Rectal smooth muscle tissue (tissue), 1 donor: ENCODE data around the gene QSOX2.

Experiments
- H3K27ac ChIP-seq: one replicate; pipeline ENCODE4 v1.7.0; 2013; ENCODE audit warnings: low read depth, low read length, inconsistent platforms
- H3K27me3 ChIP-seq: one replicate; pipeline ENCODE4 v1.7.0; 2013; ENCODE audit warnings: low read length; ENCODE audit not compliant: control insufficient read depth, insufficient read depth
- H3K36me3 ChIP-seq: one replicate; pipeline ENCODE4 v1.7.0; 2013; ENCODE audit warnings: low read length; ENCODE audit not compliant: control insufficient read depth, insufficient read depth
- H3K4me1 ChIP-seq: one replicate; pipeline ENCODE4 v1.7.0; 2013; ENCODE audit warnings: low read length; ENCODE audit not compliant: control insufficient read depth, insufficient read depth
- H3K4me3 ChIP-seq: one replicate; pipeline ENCODE4 v1.7.0; 2013; ENCODE audit warnings: low read length
- H3K9ac ChIP-seq: one replicate; pipeline ENCODE4 v1.7.0; 2013; ENCODE audit warnings: low read length

QSOX2 gene

DNA sequence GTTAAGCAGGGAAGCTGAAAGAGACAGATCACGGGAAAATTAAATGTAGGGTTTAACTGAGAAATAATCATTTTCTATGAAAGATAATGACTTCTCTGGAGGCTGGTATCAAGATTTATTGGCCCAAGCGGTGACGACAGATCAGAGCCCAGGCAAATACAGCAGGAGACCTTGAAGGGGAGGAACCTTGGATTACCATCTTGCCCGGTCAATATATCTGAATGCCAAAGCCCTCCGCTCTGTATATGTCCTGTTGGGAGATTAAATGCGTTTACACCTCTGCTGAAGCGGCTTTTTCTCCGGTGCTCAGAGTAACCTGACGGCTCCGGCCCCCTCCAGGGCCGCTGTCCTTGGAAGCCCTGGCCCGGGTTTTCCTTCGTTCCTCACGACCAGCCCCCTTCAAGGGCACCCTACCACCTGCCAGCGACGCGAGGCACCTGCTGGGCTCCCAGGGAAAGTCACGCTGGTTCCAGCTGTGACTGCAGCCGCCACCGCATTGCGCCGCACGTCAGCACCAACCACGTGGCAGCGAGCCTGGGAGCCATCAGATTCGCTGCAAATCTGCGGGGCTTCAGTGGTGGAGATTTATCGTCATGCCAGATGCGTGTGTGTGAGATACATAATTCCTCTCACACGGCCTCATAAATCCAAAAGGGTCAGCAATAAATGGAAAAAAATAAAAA lies 4.4 kb upstream of the QSOX2 start:
- Histone ChIP-seq H3K4me1 (no peaks in the 10 kb centered on the region), H3K27me3 (no peaks in the 10 kb centered on the region), H3K4me3 (no peak overlapping the region), H3K36me3 (no peaks in the 10 kb centered on the region), H3K27ac (no peak overlapping the region), H3K9ac (no peak overlapping the region)

DNA sequence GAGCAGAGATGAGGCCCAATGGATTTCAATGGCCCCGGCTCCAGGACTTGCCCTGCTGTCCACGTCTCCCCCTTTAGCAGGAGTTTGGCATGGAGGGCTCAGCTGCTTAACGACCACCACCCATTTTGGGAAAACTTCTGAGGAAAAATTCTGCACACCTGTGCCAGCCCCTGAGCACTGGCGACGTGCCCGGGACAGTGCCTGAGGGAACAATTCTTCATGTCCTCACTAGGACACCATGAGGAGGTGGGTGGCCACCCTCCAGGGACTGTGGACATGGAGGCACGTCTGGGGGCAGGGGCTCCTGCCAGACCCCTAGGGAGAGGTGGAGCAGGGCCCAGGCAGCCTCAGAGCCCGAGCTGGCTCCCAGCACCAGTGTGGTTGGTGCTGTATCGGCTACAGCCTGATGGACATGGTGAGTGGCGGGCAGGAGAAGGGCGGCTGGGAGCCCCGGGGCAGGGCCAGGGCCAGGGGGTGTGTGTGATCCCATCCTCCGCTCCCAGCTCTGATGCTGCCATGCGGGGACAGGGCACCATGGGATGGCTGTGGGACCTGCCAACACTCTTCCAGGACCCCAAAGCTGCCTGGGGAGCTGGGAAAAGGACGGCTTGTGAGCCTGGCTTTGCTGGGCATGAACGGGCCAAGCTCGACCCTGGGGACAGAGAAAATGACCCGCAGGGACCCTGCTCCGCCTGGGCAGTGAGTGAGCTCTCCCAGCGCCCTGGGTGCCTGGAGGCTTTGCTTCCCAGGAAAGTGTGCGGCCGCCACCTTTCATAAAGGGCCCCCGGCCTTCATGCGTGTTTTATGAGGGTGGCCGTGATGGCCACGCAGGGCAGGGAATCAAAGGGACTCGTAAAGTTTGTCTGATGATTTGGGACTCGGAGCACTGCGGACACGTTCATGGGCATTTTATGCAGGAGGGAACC lies 3.6 kb upstream of the QSOX2 start:
- no peak overlapping the region for H3K9ac ChIP-seq
- no peak overlapping the region for H3K27ac ChIP-seq
- no peaks in the 10 kb centered on the region for H3K27me3 ChIP-seq
- H3K4me1 ChIP-seq = peaks cover 7% of the 10 kb centered on the region
- H3K36me3 ChIP-seq = no peaks in the 10 kb centered on the region
- no peak overlapping the region for H3K4me3 ChIP-seq

DNA sequence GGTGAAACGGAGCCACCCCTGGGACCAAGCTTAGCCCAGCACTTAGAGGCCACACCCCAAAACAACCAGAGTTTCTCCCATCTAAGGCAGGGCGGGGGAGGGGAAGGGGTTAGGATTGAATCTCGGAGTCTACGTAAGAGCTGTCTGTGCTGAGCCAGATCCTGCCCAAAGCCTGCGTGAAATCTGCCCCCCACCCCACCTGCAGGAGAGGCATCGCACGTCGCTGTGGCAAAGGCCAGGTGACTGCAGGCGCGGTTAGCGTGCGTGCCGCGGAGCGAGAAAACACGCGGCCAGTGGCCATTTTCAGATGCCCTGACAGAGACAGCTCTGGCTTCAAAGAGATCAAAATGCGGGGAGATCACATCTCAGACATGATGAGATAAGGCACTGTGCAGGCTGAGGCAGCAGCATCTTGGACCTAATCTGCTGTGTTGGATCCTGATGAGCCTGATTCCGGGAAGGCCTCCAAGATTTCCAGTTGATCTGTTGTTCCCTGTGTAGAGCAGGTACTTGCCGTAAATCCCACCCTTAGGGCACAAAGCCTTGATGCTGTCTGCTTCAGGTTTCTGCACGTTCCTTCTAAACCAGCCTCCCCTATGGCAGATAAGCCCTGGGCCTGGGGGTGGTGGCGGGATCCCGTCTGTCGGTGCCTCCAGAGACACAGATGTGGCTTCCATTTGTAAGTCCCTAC lies 2.5 kb upstream of the QSOX2 start:
- no peaks in the 10 kb centered on the region for H3K27me3 ChIP-seq
- H3K4me1 ChIP-seq = peaks cover 7% of the 10 kb centered on the region
- no peak overlapping the region for H3K9ac ChIP-seq
- no peak overlapping the region for H3K4me3 ChIP-seq
- no peak overlapping the region for H3K27ac ChIP-seq
- no peaks in the 10 kb centered on the region for H3K36me3 ChIP-seq

DNA sequence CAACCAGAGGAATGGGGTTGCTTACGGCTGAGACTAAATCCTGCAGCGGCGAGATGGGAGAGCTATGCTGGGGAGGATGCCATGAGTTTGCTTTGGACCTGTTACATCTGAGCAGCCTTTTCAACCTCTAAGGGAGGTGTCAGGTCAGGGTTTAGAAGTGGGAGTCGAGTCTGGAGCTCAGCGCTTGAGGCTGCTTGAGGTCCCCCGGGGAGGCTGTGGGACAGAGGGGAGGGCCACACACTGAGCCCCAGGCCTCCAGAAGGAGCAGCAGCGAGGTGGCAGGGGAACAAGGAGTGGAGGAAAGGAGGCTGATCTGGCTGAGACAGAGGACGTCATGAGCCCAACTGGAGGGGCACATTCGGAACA lies 1.9 kb upstream of the QSOX2 start:
- peaks cover 7% of the 10 kb centered on the region for H3K4me1 ChIP-seq
- no peaks in the 10 kb centered on the region for H3K27me3 ChIP-seq
- H3K27ac ChIP-seq = no peak overlapping the region
- no peak overlapping the region for H3K9ac ChIP-seq
- H3K4me3 ChIP-seq = no peak overlapping the region
- H3K36me3 ChIP-seq = no peaks in the 10 kb centered on the region

DNA sequence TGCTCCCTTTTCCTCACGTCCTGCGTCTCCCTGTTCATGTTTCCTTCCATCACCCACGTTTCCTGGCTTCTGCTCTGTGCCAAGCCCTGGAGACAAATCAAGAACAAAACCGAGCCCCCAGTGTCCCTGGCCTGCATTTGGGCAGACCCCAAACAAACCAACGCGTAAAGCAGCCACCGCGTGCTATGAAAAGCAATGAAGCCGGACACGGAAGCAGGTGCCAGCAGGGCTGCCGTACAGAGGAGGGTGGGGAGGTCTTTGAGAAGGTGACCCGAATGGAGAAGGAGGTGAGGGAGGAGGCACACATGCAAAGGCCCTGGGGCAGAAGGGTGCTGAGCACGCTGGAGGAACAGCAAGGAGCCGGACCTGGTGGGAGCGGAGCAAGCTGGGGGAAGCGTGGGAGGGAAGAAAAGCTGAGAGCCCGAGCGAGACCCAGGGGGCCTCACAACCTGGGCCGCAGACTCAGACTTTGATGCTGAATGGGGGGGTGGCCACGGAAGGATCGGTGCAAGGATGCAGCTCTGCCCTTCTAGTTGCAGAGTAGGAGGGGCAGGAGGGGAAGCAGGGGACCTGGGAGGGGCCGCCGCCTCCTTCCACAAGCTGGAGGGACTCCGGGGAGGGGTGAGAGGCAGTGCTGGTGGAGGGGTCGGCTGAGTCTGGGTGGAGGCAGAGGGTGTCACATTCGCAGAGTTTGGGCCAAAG lies 1.4 kb upstream of the QSOX2 start:
- Histone ChIP-seq H3K27ac (no peak overlapping the region), H3K27me3 (no peaks in the 10 kb centered on the region), H3K4me3 (no peak overlapping the region), H3K4me1 (peaks cover 7% of the 10 kb centered on the region), H3K9ac (no peak overlapping the region), H3K36me3 (no peaks in the 10 kb centered on the region)

DNA sequence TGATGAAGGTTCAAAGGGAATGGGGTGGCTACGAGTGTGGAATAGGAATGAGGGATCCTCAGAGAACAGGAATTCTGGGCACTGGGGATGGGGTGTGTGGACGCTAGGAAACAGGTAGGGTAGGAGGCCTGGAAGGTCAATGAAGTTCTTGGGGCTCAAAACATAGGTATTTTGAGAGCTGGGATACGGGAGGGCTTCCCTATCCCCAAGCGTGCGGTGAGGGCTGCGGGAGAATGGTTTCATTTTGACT lies 718 bp downstream of the QSOX2 start:
- Histone ChIP-seq H3K4me1 (peaks cover 7% of the 10 kb centered on the region), H3K27me3 (no peaks in the 10 kb centered on the region), H3K27ac (no peak overlapping the region), H3K4me3 (peak overlapping the region; percentile 78), H3K36me3 (no peaks in the 10 kb centered on the region), H3K9ac (peak overlapping the region; percentile 61)

DNA sequence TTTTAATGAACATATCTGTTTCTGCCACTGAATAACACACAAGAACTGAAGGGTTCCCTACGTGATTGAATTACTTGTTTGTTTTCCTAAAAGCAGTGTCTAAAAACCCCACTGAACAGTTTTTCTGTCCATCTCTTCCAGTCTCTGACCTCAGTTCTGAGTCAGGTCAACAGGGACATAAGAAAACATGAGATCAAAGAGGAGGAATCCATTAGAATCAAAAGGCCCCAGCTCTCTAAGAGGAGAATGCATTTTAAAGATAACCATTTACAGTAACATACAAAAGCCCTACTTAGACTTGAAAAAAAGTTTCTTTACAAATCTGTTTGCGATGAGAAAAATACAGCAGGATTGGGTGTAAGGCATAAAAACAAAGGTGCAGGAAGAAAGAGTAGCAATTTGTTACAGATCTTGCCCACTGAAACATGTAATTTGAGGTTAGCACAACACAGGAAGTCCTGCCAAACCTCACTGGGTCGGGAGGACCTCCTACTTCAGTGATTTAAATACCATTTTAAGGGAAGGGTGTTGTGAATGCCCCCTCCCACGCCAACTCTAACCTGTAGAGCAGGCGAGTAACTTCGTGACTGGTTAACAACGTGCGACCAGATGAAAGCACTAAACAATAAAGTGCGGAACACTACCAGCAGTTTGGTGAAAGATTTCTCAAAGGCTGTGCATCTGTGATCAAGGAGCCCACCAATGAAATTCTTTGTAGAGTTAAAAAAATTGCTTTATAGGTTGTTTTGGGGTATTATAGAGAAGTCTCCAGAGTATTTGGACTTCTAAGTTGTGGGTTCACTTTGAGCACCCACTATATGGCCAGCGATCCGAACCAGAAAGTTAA lies 1.3 kb downstream of the QSOX2 start:
- Histone ChIP-seq H3K4me3 (peak overlapping the region; percentile 78), H3K36me3 (no peaks in the 10 kb centered on the region)

DNA sequence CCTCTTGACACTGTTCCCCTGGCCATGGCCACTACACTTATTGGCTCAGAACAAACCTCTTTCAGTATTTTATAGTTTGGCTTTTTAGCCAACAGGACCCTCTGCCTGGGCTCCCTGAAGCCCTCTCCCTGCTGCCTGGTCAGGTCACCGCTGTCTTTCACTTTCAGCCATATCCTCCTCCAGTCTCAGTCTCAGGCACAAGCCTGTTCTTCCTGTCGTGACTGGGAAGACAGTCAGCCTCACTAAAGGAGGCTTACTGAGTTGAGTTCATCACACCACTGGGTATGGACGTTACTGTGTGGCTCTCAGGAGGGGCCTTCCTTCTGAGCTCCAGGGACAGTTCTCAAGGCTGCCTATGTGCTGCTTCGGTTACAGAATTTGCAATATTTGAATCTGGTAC lies 2.0 kb downstream of the QSOX2 start:
- H3K4me3 ChIP-seq = no peak overlapping the region
- no peak overlapping the region for H3K27ac ChIP-seq
- peaks cover 7% of the 10 kb centered on the region for H3K4me1 ChIP-seq
- no peaks in the 10 kb centered on the region for H3K36me3 ChIP-seq
- no peak overlapping the region for H3K9ac ChIP-seq
- H3K27me3 ChIP-seq = no peaks in the 10 kb centered on the region

More for the DNA sequence above, 1.3 kb downstream of the QSOX2 start:
- H3K4me1 ChIP-seq = peaks cover 7% of the 10 kb centered on the region
- no peak overlapping the region for H3K27ac ChIP-seq
- no peaks in the 10 kb centered on the region for H3K27me3 ChIP-seq
- H3K9ac ChIP-seq = peak overlapping the region; percentile 61

DNA sequence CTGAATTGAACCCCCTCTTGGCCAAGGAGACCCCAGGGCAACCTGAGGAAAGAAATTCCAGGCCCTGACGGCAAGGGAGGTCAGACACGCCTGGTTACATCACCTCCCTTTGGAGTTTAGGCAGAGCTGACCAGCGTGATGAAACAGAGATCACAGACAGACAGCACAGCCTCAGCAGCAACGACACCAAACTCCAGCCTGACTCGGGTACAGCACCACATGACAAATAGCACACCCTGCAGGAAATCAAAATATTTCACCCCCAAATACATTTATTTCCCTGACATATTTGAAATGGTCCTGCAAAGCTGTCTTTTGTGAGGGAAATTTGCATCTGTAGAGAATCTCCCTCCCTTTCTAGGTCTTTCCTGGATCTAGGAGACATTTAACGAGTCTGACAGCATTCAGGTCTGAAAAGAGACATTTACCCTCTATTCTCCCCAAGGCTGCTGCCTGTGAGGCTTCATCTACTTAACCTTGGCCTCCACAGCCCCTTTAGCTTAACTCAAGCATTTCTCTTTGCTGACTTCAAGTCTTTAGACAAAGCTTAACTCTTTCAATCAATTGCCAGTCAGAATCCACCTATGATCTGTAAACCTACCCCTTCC lies 2.6 kb downstream of the QSOX2 start:
- Histone ChIP-seq H3K36me3 (no peaks in the 10 kb centered on the region), H3K9ac (no peak overlapping the region), H3K4me1 (peaks cover 7% of the 10 kb centered on the region), H3K27me3 (no peaks in the 10 kb centered on the region), H3K27ac (no peak overlapping the region), H3K4me3 (no peak overlapping the region)

DNA sequence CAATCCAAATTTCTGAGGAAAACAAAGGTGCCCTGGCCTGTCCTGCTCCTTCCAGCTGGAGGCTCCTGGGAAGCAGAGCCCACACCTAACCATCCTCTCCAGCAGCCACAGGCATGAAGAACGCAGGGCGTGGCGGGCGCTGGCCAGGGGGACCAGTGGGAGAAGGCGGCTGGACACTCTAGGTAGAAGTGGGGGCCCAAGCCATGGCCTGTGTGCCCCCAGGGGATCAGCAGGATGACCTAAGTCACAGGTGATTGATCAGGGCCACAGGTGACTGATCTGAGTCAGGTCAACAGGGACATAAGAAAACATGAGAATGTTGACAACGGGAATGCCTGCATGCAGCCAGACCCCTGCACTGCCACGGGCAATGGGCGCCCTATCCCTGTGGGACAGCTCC lies 3.4 kb downstream of the QSOX2 start:
- Histone ChIP-seq H3K4me1 (peaks cover 7% of the 10 kb centered on the region), H3K36me3 (no peaks in the 10 kb centered on the region), H3K4me3 (no peak overlapping the region), H3K27ac (no peak overlapping the region), H3K9ac (no peak overlapping the region), H3K27me3 (no peaks in the 10 kb centered on the region)

DNA sequence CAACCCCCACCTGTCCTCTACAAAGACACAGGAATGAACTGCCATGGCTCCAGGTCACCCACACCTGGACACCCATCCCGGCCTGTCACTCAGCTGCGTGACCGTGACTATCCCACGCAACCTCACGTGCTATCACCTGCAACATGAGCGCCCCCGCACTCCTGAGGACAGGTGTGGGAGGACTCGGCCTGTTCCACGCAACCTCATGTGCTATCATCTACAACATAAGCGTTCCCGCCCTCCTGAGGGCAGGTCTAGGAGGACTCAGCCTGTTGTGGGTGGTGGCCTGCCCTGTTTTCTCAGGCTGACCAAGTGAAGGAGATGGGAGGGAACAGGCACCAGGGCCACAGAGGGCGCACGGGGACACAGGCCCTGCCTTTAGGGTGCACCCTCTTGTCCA lies 4.1 kb downstream of the QSOX2 start:
- Histone ChIP-seq H3K4me1 (peaks cover 7% of the 10 kb centered on the region), H3K4me3 (no peak overlapping the region), H3K27ac (no peak overlapping the region), H3K9ac (no peak overlapping the region), H3K36me3 (no peaks in the 10 kb centered on the region), H3K27me3 (no peaks in the 10 kb centered on the region)
